ENCODE results near the gene TGIF2. TPM values are rescaled to one million over a fixed set of nuclear protein-coding genes. Genes with fewer than 3 reads are reported as not detected.

TGIF2 gene
- 13.8 and 16.2 TPM in 2 replicates for total RNA-seq (2014; rRNA removed; shearing (Covaris generic))
- polyA plus RNA-seq (2015; cell fraction: cytosol; rRNA removed) = 21.9 and 26.1 TPM in 2 replicates
- polyA plus RNA-seq (2015; cell fraction: nucleus; rRNA removed) = 9.6 and 17.7 TPM in 2 replicates

GRCh38 chr20:36573103-36573797 lies at the start of gene TGIF2:
Gene TGIF2, plus strand, starts transcription at chr20:36573597. Its CDS starts 5,178 bp downstream, at chr20:36578775.
- in situ Hi-C loops (cut with HindIII; ENCODE audit: low pct_unique_long_range_greater_than_20kb, low sequenced_read_pairs) = no loop called here
- peak; percentile 87 for DNase-seq (ENCODE audit: low read depth, low spot score)

DNA sequence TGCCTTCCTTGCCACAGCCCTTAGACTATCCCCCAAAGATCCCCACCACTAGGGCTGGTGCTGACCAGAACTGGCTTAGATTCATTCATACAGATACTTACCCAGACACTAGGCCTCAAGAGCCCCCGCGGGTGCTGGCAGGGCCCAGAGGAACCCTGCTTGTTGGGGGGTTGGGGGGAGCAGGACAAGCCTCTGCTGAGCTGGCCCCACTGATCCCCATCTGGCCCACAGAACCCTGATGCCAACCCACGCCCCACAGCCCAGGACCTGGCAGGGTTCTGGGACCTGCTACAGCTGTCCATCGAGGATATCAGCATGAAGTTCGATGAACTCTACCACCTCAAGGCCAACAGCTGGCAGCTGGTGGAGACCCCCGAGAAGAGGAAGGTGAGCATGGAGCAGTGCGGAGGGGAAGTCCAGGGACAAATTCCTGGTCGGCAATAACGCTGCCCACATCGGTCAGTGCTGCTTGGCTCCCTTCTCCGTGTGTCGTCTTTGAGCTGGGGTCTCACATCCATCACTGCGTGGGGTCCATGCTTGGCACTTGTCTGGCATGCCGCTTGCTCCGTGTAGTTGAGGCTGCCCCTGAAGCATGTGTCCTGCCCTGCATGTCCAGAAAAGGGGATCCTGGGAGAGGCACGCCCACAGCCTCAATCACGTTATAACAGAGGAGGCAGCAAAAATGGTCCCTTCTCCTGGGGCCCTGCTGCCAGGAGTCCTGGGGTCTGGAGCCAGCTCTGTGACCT lies 47.6 kb upstream of the TGIF2 start:
- no peak for DNase-seq (ENCODE audit: low read depth, low spot score)
- in situ Hi-C loops (cut with HindIII; ENCODE audit: low pct_unique_long_range_greater_than_20kb, low sequenced_read_pairs) = no loop called here

- in situ Hi-C loops (cut with HindIII; ENCODE audit: low pct_unique_long_range_greater_than_20kb, low sequenced_read_pairs) = no loop called here
- no peak for DNase-seq (ENCODE audit: low read depth, low spot score)
Observed at GRCh38 chr20:36526521-36527011, 46.8 kb upstream of the TGIF2 start.

- no peak for DNase-seq (ENCODE audit: low read depth, low spot score)
- in situ Hi-C loops (cut with HindIII; ENCODE audit: low pct_unique_long_range_greater_than_20kb, low sequenced_read_pairs) = no loop called here
Observed at GRCh38 chr20:36527331-36528125, 45.9 kb upstream of the TGIF2 start.

DNA sequence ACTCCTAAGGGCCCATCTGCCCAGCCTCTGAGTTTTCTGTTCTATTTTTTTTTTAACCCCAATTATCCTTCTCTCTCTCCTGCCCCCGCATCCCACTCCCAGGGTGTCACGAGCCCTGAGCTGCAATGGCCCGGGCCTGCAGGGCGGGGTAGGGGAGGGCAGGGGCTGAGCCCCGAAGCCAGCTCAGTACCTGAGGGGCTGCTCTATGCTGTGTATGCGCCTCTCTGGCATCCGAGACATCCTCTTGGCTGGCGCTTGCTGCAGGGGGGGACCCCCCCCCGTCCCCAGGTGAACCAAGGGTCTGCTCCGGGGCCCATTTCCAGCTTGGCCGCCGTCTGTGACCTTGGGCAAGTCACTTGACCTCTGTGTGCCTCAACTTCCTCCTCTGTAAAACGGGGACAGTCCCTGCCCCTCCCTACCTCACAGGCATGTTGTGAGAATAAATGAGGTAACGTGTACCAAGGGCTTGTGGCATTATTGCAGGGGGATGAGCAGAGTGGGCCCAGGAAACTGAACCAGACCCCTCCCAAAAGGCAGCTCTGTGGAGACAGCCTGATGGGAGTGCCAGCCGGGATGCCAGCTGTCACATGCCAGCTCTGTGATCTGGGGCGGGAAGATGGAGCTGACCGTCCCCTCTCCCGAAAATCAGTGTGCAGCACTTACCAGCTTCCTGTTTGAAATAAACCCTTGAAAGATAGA lies 45.1 kb upstream of the TGIF2 start:
- DNase-seq (ENCODE audit: low read depth, low spot score) = no peak
- in situ Hi-C loops (cut with HindIII; ENCODE audit: low pct_unique_long_range_greater_than_20kb, low sequenced_read_pairs) = no loop called here

DNA sequence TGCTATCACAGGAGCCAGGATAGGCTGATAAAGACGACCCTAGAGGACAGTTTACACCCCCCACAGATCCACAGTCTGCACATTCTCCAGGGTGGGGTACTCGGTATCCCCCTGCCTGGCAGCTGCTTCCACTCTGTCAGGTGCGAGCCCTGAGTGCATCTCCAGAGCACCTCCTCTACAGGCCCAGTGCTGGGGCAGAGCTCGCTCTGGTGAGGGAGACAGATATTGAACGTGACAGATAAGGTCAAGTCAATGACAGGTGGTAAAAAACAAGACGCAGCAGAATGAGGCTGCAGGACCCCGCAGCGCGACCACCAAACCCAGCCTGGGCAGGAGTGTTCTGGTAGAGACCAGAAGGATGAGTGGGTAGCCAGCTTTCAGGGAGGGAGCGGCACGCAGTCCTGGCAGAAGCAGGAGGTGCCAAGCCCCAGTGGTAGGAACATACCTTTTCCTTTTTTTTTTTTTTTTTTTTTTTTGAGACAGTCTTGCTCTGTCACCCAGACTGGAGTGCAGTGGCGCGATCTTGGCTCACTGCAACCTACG lies 44.5 kb upstream of the TGIF2 start:
- in situ Hi-C loops (cut with HindIII; ENCODE audit: low pct_unique_long_range_greater_than_20kb, low sequenced_read_pairs) = no loop called here
- no peak for DNase-seq (ENCODE audit: low read depth, low spot score)

DNA sequence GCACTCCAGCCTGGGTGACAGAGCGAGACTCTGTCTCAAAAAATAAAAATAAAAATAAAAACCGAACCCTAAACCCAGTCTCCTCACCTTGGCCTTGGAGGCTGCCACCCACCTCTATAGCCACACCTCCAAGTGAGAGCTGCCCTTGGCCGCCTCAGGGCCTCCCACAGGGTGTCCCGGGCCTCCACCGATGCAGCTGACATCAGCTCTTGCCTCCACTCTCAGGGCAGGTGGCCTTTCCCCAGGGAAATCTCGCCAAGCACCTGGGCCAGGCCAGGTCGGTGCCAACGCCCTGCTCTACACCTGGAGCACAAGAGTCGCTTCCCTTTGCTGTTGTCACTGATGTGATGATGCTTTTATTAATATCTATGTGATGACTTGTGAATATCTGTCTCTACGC lies 41.0 kb upstream of the TGIF2 start:
- in situ Hi-C loops (cut with HindIII; ENCODE audit: low pct_unique_long_range_greater_than_20kb, low sequenced_read_pairs) = no loop called here
- DNase-seq (ENCODE audit: low read depth, low spot score) = no peak

GRCh38 chr20:36532822-36533221 lies 40.6 kb upstream of the TGIF2 start:
- in situ Hi-C loops (cut with HindIII; ENCODE audit: low pct_unique_long_range_greater_than_20kb, low sequenced_read_pairs) = no loop called here
- DNase-seq (ENCODE audit: low read depth, low spot score) = no peak

GRCh38 chr20:36538026-36538722 lies 35.2 kb upstream of the TGIF2 start:
- in situ Hi-C loops (cut with HindIII; ENCODE audit: low pct_unique_long_range_greater_than_20kb, low sequenced_read_pairs) = no loop called here
- DNase-seq (ENCODE audit: low read depth, low spot score) = no peak

DNA sequence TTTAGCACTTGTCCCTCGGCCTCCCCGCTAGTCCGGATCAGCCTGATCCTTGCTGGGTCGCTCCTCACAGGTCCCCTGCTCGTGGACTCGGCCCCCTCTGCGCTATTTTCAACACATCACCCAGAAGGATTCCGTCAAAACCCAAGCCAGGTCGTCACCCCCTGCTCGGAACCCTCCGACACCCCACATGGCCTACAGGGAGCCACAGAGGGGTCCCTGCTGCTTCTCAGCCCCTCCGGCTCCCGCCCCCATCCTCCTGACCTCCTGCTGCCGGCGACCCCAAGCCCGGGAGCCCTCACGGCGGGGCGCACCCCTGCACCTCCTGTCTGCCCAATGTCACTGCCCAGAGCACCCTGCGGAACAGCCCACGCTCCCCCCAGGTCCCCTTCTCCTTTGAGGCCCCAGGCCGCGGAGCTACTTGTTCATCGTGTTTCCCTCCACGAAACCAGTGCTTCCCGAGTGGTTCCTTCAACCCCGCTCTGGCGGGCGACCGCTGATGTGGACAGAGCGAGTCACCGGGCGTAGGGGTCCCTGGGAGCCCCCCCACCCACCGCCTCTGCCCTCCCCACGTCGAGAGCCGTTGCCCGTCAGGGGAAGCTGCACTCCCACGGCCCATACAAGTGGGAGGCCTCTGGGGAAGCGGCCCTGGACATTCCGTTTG lies 32.7 kb upstream of the TGIF2 start:
- DNase-seq (ENCODE audit: low read depth, low spot score) = no peak
- in situ Hi-C loops (cut with HindIII; ENCODE audit: low pct_unique_long_range_greater_than_20kb, low sequenced_read_pairs) = no loop called here

DNA sequence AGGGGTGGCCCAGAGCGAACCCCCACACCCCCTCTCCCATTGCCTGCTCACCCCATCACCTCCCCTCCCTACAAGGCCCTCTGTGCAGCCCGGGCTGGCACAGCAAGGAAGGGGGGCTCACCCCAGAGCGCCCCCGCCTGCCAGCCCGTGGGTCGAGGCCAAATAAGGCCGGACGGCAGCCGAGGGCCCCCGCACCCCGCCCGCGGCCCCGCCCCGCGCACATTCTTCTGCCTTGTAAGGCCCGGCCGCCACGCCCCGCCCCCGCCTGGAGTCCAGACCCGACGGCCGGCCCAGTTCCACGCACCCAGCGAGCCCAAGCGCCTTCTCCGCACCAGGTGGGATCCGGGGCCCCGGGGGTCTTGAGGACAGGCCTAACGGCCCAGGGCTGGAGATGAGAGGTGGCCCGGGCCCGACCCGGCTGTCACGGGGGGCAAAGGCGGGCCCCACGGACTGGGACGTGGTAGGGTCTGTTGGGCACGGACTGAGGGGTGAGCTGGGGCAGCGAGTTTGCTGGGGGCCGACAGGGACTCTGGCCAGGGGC lies 32.1 kb upstream of the TGIF2 start, which contains the start of gene MYL9:
Gene MYL9, plus strand, starts transcription at position 293 of the 541 bp plus-strand sequence. CDS start 3,366 bp downstream, outside the sequence.
- in situ Hi-C loops (cut with HindIII; ENCODE audit: low pct_unique_long_range_greater_than_20kb, low sequenced_read_pairs) = no loop called here
- no peak for DNase-seq (ENCODE audit: low read depth, low spot score)

DNA sequence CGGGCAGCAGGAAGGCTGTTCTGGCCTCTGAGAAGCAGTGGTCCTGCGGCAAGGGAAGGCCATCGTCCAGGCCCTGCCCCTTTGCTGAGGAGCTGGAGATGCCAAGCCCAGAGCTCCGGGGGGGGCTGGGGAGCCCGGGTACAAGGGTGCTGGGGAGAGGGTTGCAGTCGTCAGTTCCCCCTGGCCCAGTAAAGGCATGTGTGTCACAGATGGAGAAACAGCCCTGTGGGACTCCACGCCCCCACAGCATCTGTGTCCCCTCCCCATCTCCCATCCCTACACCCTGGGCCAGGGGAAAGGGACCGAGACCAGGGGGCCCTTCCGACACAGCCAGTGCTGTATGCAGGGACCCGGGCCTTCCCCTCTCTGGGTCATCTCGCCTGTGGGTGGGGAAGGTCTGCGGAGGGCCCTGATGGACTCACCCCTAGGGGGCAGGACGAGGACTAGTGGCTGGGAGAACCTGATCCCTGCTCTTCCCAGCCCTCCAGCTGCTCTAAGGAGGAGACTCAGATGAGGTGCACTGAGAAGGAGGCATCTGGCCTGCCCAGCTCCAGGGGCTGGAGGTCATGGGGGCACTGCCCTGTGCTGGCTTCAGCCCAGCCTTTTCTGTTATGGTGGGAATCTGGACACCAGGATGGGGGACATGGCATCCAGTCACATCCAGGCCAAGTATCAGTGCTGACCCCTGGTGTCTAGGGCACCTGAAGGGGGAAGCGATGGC lies 31.5 kb upstream of the TGIF2 start:
- in situ Hi-C loops (cut with HindIII; ENCODE audit: low pct_unique_long_range_greater_than_20kb, low sequenced_read_pairs) = no loop called here
- peak; percentile 51 for DNase-seq (ENCODE audit: low read depth, low spot score)

DNA sequence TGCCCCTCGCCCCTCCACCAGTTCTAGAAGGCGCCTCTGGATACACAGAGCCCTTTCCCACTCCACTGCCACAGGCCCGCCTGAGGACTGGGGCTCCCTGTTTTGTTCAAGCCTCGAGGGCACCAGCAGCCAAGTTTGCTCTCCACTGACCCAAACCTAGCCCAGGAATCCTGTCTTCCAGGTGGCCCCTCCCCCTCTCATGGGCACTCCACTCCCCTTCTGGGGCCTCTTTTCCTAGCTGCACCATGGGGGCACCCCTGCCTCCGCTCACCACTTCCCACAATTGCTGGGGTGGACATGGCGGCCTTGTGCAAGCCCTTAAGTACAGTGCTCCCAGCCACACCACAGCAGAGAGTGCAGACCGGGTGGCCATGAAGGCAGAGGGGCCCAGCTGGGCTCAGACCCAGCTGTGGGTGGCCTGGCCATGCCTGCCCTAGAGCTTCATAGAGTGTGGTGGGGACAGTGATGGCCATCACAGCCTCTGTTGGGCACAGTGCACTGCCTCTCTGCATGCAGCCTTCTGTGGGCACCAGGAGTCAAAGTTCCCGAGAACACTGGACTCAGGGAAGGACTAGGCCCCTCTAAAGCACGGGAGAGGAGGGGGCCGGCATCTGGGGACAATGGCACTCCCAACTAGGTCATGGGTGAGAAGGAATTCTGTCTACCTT lies 30.7 kb upstream of the TGIF2 start:
- in situ Hi-C loops (cut with HindIII; ENCODE audit: low pct_unique_long_range_greater_than_20kb, low sequenced_read_pairs) = no loop called here
- no peak for DNase-seq (ENCODE audit: low read depth, low spot score)

DNA sequence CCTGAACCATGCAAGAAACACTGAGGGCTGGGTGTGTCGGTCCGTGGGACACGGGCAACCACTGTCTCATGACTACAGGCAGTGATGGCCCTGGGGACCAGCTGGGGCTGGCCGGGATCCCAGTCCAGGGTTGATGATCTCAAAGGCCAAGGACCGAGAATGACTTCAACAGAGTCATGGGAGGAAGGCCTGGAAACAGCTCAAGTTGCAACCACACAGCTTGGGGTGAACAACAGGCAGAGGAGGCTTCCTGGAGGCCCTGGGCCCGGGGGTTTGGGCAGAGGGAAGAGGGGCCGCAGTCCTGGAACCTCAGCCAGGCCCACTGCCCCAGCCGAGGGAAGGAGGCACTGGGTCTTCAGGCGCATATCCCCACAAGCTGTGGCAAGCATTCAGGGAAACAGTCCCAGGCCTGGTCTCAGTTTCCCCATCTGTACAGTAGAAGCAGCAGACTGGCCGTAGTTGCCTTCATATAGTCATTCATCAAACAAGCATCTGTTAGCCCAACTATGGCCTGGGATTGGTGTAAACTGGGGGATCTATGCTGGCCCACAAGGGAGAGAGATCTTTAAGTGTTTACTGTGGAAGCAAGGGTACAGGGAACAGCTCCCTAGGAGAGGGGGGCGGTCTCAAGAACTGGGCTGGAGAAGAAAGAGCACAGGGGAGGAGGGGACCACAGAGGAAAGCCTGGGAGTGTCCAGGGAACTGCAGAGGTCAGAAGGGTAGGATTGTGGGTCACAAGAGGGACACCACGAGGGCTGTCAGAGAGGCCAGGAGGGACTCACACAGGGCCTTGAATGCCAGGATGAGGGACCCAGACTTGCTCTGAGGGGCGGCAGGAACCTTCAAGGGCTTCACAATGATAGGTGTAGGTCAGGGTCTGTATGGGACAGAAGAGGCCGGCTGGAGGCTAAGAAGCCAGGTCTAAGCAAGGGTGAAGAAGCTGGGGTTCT lies 29.9 kb upstream of the TGIF2 start:
- peak; percentile 74 for DNase-seq (ENCODE audit: low read depth, low spot score)
- in situ Hi-C loops (cut with HindIII; ENCODE audit: low pct_unique_long_range_greater_than_20kb, low sequenced_read_pairs) = no loop called here

Measured in SK-MEL-5 (cell line).